Esophagus squamous epithelium (tissue), 5 donors: ENCODE measurements around the gene RGPD5. TPM values are rescaled to one million over a fixed set of nuclear protein-coding genes. Genes with fewer than 3 reads are reported as not detected.
"Not testable (repeated sequence)": the region's sequence is repeated elsewhere in the genome, so short reads cannot be mapped to it uniquely, and the experiment has no call there.

Source experiments
- DNase-seq: peaks from one replicate; lab custom pipeline; 2025; lab: John Stamatoyannopoulos, UW
- H3K27ac ChIP-seq, 4 donors: fragments of 200-600 bp; sonication (generic); one replicate each; pipeline ENCODE4 v1.5.1; 2016 to 2019; ENCODE audit warnings: mild to moderate bottlenecking in 1 of 4
- H3K27me3 ChIP-seq, 4 donors: fragments of 200-600 bp; sonication (generic); 1 replicate in 3 of 4; 2 replicates in 1 of 4; pipeline versions ENCODE4 v1.5.1 to v1.6.0; 2017 to 2021; ENCODE audit warnings: antibody characterized with exemption in 1 of 4
- H3K36me3 ChIP-seq, 3 donors: fragments of 200-600 bp; sonication (generic); one replicate each; pipeline ENCODE4 v1.5.1; 2016 to 2019
- H3K4me1 ChIP-seq, 3 donors: fragments of 200-600 bp; sonication (generic); one replicate each; pipeline ENCODE4 v1.5.1; 2017 to 2019
- H3K4me3 ChIP-seq, 4 donors: fragments of 200-600 bp; sonication (generic); 1 replicate in 3 of 4; 2 replicates in 1 of 4; pipeline ENCODE4 v1.5.1; 2016 to 2019; ENCODE audit warnings: mild to moderate bottlenecking in 2 of 4, moderate library complexity in 1 of 4
- H3K9me3 ChIP-seq, 3 donors: fragments of 200-600 bp; sonication (generic); one replicate each; pipeline ENCODE4 v1.5.1; 2016 to 2019
- WGBS, 2 donors: methylation state at CpG; one replicate each; pipeline ENCODE4 v1.1.5; 2018; 5-methylcytosine and 5-hydroxymethylcytosine counted together
- intact Hi-C: fragments of 100-400 bp; cut with DNase I; formaldehyde crosslinking; loops from one replicate; pipeline ENCODE4 v1.15.0; 2022
- total RNA-seq, 4 donors: library from RNA; depleted of rRNA; stranded (reverse); fragments of >200 nt; gene quantifications; one replicate each; pipeline ENCODE4 v1.1.0, GENCODE V29; 2016
- donor health status: DM: yes; HTN: yes; CAD: no.

Gene RGPD5
- total RNA-seq, 4 donors from 2014 or later: 3.3 to 31.7 (median 15.2) TPM

DNA sequence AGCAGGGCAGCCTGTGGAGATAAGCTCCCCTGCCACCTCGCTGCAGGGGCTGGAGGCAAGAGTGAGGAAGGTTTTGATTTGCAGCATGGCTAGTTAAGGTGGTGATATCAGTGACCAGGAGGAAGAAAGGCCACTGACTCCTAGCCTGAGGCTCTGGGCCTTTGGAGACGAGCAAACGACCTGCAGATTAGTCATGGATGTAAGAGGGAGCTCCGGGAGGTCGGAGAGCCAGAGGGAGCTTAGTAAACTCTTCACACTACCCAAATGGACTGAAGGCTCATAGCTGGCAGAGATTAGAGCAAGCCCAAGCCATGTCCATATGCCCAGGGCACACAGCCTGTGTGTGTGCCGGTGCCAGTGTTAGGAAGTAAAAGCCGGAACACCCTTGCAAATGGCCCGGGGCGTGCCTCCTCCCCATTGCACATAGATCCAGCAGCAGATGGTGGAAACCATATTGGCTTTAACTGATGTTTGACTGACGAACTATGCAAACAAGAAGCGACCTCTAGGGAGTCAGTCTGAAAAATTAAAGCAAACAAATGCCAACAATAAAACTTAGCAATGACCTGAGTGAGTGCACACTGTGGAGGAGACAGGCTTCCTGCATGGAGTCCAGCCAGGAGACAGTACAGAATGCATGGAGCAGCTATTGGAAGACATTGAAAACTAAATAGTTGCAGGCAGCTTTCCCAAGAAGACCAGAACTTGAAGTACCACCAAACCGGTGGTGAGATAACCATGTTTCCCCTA lies 2.4 kb upstream of the RGPD5 start:
- DNase-seq, H3K27me3 ChIP-seq, H3K4me3 ChIP-seq, H3K36me3 ChIP-seq, H3K27ac ChIP-seq, H3K4me1 ChIP-seq, H3K9me3 ChIP-seq, intact Hi-C loops: not testable (repeated sequence)
- no CpG with 5 or more reads among the region's 12 CpGs for WGBS, 2 donors

DNA sequence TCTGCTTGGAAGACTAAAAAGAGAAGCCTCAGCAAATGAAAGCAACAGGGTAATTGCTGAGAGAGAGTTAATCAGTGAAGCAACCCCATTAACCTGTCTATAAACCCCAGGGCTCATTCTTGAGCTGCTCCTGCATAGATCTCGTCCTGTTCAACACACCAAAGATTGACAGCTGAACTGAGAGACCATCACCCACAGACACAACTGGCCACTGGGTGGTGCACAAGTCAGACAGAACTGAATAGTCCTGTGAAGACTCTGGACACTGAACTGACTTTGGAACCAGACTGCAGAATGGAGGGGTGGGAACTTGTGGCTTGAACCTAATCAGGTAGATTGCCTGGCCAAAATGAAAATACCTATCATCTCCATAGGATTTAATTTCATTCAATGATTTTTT lies 1.4 kb upstream of the RGPD5 start:
- H3K4me1 ChIP-seq, DNase-seq, H3K36me3 ChIP-seq, H3K9me3 ChIP-seq, intact Hi-C loops, H3K4me3 ChIP-seq, H3K27me3 ChIP-seq, H3K27ac ChIP-seq: not testable (repeated sequence)
- WGBS, 2 donors: no CpG with 5 or more reads among the region's 1 CpG

- DNase-seq, H3K9me3 ChIP-seq, H3K36me3 ChIP-seq, H3K27ac ChIP-seq, H3K4me3 ChIP-seq, H3K27me3 ChIP-seq, H3K4me1 ChIP-seq, intact Hi-C loops: not testable (repeated sequence)
- no CpG with 5 or more reads among the region's 8 CpGs for whole genome bisulfite sequencing, 2 donors
These were observed 77.1 kb downstream of the RGPD5 start for GRCh38 chr2:109871129-109871751.

GRCh38 chr2:109876625-109877024 lies 82.5 kb downstream of the RGPD5 start:
- WGBS, 2 donors: no CpG with 5 or more reads among the region's 3 CpGs
- DNase-seq, H3K27ac ChIP-seq, H3K4me3 ChIP-seq, H3K36me3 ChIP-seq, H3K9me3 ChIP-seq, H3K4me1 ChIP-seq, intact Hi-C loops, H3K27me3 ChIP-seq: not testable (repeated sequence)

DNA sequence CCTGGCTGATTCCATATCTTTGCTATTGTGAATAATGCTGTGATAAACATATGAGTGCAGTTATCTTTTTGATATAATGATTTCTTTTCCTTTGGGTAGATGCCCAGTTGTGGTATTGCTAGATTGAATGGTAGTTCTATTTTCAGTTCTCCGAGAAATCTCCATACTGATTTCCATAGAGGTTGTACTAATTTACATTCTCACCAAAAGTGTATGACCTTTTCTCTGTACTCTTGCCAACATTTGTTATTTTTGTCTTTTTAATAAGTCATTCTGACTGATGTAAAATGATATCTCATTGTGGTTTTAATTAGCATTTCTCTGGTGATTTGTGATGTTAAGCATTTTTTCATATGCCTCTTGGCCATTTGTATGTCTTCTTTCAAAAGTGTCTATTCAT lies 88.0 kb downstream of the RGPD5 start:
- WGBS, 2 donors: no CpG with 5 or more reads among the region's 1 CpG
- H3K4me3 ChIP-seq, H3K4me1 ChIP-seq, H3K27ac ChIP-seq, DNase-seq, H3K36me3 ChIP-seq, H3K9me3 ChIP-seq, H3K27me3 ChIP-seq, intact Hi-C loops: not testable (repeated sequence)

DNA sequence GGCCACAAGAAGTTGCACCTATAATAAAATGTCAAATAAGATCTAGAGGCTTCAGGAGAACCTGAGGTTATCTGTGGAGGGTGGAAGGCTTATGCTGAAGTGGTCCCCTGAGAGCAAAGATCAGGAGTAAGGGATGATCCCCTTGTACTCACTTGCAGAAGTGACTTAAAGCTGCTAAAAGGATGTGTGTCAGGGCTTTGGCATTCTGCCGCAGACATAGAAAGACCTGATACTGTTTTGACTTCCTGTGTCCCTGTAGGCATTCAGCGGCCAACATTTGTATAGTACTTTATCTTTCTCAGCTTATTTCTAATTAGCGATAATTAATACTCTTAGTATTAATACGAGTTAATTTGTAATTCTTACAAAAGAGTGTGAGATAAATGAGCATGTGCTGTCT lies 94.3 kb downstream of the RGPD5 start:
- H3K4me1 ChIP-seq, H3K9me3 ChIP-seq, H3K27me3 ChIP-seq, H3K4me3 ChIP-seq, DNase-seq, H3K36me3 ChIP-seq, intact Hi-C loops, H3K27ac ChIP-seq: not testable (repeated sequence)
- no CpG with 5 or more reads among the region's 4 CpGs for WGBS, 2 donors

GRCh38 chr2:109889909-109890308 lies 95.8 kb downstream of the RGPD5 start:
- H3K4me1 ChIP-seq, H3K27me3 ChIP-seq, H3K27ac ChIP-seq, DNase-seq, H3K4me3 ChIP-seq, H3K36me3 ChIP-seq, intact Hi-C loops, H3K9me3 ChIP-seq: not testable (repeated sequence)
- no CpG with 5 or more reads among the region's 4 CpGs for WGBS, 2 donors

- H3K9me3 ChIP-seq, H3K4me1 ChIP-seq, H3K4me3 ChIP-seq, DNase-seq, H3K27me3 ChIP-seq, intact Hi-C loops, H3K36me3 ChIP-seq, H3K27ac ChIP-seq: not testable (repeated sequence)
- no CpG with 5 or more reads among the region's 4 CpGs for WGBS, 2 donors
These were observed 96.9 kb downstream of the RGPD5 start for GRCh38 chr2:109891024-109891423.

GRCh38 chr2:109893736-109894135 lies 99.6 kb downstream of the RGPD5 start:
- H3K4me1 ChIP-seq, H3K27ac ChIP-seq, H3K9me3 ChIP-seq, intact Hi-C loops, H3K36me3 ChIP-seq, DNase-seq, H3K4me3 ChIP-seq, H3K27me3 ChIP-seq: not testable (repeated sequence)
- WGBS, 2 donors: no CpG with 5 or more reads among the region's 7 CpGs

DNA sequence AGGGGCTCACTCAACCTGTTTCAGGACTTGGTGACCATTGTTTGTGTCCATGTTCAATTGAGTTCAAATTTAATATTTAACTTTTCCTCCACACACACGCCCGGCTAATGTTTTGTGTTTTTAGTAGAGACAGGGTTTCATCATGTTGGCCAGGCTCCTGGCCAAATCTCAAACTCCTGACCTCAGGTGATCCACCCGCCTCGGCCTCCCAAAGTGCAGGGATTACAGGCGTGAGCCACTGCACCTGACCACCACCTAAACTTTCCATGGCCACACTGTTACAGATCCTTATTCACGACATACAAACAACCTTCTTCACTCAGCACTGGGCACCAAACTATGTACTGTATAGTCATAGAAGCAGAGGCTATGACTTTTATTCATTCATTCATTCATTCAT lies 100.0 kb downstream of the RGPD5 start:
- H3K27ac ChIP-seq, H3K9me3 ChIP-seq, DNase-seq, H3K36me3 ChIP-seq, H3K4me1 ChIP-seq, H3K27me3 ChIP-seq, H3K4me3 ChIP-seq, intact Hi-C loops: not testable (repeated sequence)
- no CpG with 5 or more reads among the region's 6 CpGs for WGBS, 2 donors

DNA sequence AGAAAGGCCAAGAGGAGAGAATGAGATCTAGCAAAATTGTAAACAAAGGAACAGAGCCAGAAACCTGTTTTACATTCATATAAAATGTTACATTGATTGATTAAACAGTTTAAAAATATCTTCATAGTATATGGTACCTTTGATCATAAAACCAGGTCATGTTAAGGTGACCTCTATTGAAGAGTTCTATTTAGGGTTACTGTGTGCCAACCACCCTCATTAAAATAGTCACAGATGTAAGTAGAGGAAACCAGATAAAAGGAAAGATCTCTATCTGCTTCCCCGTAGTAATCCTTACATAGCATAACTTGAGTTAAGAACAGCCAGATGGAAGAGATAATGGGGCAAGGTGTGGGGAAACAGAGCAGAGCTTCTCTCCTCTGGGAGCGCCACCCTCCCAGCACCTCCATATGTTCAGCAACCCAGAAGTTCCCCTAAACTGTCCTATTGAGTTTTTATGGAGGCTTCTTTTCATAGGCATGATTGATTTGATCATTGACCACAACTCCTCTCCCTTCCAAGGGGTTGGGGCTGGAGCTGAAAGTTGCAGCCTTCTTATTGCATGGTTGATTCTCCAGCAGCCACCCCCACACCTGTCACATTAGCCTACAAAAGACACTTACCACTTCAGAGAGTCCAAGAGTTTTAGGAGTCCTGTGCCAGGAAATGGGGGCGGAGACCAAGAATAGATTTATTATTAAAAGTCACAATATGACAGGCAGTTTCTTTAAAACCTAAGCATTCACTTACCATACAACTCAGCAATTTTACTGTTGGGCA lies 101.2 kb downstream of the RGPD5 start:
- H3K27me3 ChIP-seq, H3K4me3 ChIP-seq, H3K4me1 ChIP-seq, H3K27ac ChIP-seq, intact Hi-C loops, DNase-seq, H3K36me3 ChIP-seq, H3K9me3 ChIP-seq: not testable (repeated sequence)
- no CpG with 5 or more reads among the region's 3 CpGs for WGBS, 2 donors

- intact Hi-C loops, H3K27me3 ChIP-seq, DNase-seq, H3K4me1 ChIP-seq, H3K27ac ChIP-seq, H3K36me3 ChIP-seq, H3K4me3 ChIP-seq, H3K9me3 ChIP-seq: not testable (repeated sequence)
- no CpG with 5 or more reads among the region's 4 CpGs for WGBS, 2 donors
These were observed 102.1 kb downstream of the RGPD5 start for GRCh38 chr2:109896212-109896611.
